HL-60 (cell line): ENCODE measurements around the gene OR8B12.

Source experiments
- CTCF ChIP-seq: IDR thresholded peaks from one replicate; pipeline ENCODE4 v1.5.1; 2011; ENCODE audit warnings: low read length, control low read depth, inconsistent platforms; ENCODE audit not compliant: insufficient read depth
- REST ChIP-seq: IDR thresholded peaks from 2 replicates; pipeline ENCODE4 v1.6.1; 2012; ENCODE audit warnings: low read depth; ENCODE audit not compliant: insufficient replicate concordance

GRCh38 chr11:124493016-124493655, 50.3 kb downstream of the OR8B12 start:
- TF ChIP-seq REST = no peak
- TF ChIP-seq CTCF = no peak
